ENCODE results near the gene MAPK8IP3.

MAPK8IP3 gene

DNA sequence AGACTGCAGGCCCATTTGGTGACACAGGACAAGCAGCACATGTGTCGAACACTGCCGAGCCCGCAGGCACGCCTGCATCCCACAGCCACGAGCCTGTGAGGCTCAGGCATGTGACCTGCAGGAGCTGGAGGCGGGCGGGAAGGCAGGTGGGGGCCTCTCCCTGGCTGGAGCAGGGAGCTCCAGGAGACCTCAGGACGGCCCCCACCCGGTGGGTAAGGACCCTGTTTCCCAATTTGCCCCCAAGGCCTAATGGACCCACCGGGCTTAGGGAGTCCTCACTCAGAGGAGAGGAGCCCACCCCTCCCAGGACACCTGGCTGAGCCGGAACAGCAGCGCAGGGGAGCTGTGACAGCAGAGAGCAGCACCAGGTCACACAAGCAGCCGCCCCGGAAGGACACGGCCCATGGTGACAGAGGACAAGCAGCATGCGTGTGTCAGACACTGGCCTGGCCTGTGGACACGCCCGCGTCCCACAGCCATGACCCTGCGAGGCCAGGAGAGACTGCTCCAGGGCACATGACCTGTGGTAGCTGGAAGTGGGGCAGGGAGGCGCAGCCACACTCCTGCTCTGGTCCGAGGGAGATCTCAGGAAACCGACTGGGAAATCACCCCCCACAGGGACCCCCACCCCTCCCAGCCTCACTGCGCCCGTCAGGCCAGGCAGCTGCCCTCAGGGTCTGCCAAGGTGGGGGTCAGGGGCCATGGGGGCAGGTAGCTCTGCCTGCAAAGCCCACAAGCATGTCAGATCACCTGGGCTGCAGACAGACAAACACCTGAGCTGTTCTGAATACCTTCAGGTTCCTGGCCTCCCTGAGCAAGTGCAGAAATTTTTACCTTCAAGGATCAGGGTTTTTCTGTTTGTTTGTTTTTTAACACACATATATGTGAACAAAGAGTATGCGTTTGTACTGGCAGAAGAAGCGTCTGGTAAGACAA is 74.0 kb downstream of the MAPK8IP3 start:
- no peak overlapping the region for H3K27ac ChIP-seq (ENCODE audit: low read depth, low read length)
- H3F3A ChIP-seq (ENCODE audit: insufficient read depth) = no peaks in the 10 kb centered on the region
- H3K9me3 ChIP-seq (ENCODE audit: insufficient read depth, low read length) = no peaks in the 10 kb centered on the region
- H3K36me3 ChIP-seq (ENCODE audit: low read length) = no peaks in the 10 kb centered on the region
- no peak overlapping the region for H3K4me3 ChIP-seq (ENCODE audit: insufficient read depth, low read length, poor library complexity, severe bottlenecking)
- peaks cover 17% of the 10 kb centered on the region for H3K79me2 ChIP-seq (ENCODE audit: insufficient read depth, low read length)
- no peak for TF ChIP-seq EZH2phosphoT487 (conservative IDR thresholded peaks at IDR 0.05; ENCODE audit: low read length)
- TF ChIP-seq, protein P1, sequence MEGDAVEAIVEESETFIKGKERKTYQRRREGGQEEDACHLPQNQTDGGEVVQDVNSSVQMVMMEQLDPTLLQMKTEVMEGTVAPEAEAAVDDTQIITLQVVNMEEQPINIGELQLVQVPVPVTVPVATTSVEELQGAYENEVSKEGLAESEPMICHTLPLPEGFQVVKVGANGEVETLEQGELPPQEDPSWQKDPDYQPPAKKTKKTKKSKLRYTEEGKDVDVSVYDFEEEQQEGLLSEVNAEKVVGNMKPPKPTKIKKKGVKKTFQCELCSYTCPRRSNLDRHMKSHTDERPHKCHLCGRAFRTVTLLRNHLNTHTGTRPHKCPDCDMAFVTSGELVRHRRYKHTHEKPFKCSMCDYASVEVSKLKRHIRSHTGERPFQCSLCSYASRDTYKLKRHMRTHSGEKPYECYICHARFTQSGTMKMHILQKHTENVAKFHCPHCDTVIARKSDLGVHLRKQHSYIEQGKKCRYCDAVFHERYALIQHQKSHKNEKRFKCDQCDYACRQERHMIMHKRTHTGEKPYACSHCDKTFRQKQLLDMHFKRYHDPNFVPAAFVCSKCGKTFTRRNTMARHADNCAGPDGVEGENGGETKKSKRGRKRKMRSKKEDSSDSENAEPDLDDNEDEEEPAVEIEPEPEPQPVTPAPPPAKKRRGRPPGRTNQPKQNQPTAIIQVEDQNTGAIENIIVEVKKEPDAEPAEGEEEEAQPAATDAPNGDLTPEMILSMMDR (IDR thresholded peaks at IDR 0.05; ENCODE audit: insufficient read depth, low read length, poor library complexity, severe bottlenecking) = no peak
- H4K20me1 ChIP-seq (ENCODE audit: low read depth, low read length) = no peaks in the 10 kb centered on the region
- no peak overlapping the region for H2AFZ ChIP-seq (ENCODE audit: low read depth, low read length, severe bottlenecking)
- no peaks in the 10 kb centered on the region for H3K9me2 ChIP-seq (replicated peaks; ENCODE audit: insufficient read depth, low read length)
- H3K27me3 ChIP-seq (ENCODE audit: low read length) = no peaks in the 10 kb centered on the region
- H3K4me2 ChIP-seq (ENCODE audit: low read depth, low read length, poor library complexity, severe bottlenecking) = no peak overlapping the region
- H3K9ac ChIP-seq (ENCODE audit: low read length) = no peak overlapping the region

- H3F3A ChIP-seq (ENCODE audit: insufficient read depth) = no peaks in the 10 kb centered on the region
- no peak overlapping the region for H2AFZ ChIP-seq (ENCODE audit: low read depth, low read length, severe bottlenecking)
- TF ChIP-seq, protein P1 (IDR thresholded peaks at IDR 0.05; ENCODE audit: insufficient read depth, low read length, poor library complexity, severe bottlenecking) = no peak
- no peak for TF ChIP-seq EZH2phosphoT487 (conservative IDR thresholded peaks at IDR 0.05; ENCODE audit: low read length)
- no peaks in the 10 kb centered on the region for H3K9me3 ChIP-seq (ENCODE audit: insufficient read depth, low read length)
- H3K79me2 ChIP-seq (ENCODE audit: insufficient read depth, low read length) = peaks cover 24% of the 10 kb centered on the region
- H3K4me2 ChIP-seq (ENCODE audit: low read depth, low read length, poor library complexity, severe bottlenecking) = no peak overlapping the region
- no peaks in the 10 kb centered on the region for H4K20me1 ChIP-seq (ENCODE audit: low read depth, low read length)
- no peaks in the 10 kb centered on the region for H3K36me3 ChIP-seq (ENCODE audit: low read length)
- no peaks in the 10 kb centered on the region for H3K9me2 ChIP-seq (replicated peaks; ENCODE audit: insufficient read depth, low read length)
- no peak overlapping the region for H3K27ac ChIP-seq (ENCODE audit: low read depth, low read length)
- H3K9ac ChIP-seq (ENCODE audit: low read length) = no peak overlapping the region
- no peak overlapping the region for H3K4me3 ChIP-seq (ENCODE audit: insufficient read depth, low read length, poor library complexity, severe bottlenecking)
- no peaks in the 10 kb centered on the region for H3K27me3 ChIP-seq (ENCODE audit: low read length)
Observed at GRCh38 chr16:1780677-1781072, 74.7 kb downstream of the MAPK8IP3 start.

DNA sequence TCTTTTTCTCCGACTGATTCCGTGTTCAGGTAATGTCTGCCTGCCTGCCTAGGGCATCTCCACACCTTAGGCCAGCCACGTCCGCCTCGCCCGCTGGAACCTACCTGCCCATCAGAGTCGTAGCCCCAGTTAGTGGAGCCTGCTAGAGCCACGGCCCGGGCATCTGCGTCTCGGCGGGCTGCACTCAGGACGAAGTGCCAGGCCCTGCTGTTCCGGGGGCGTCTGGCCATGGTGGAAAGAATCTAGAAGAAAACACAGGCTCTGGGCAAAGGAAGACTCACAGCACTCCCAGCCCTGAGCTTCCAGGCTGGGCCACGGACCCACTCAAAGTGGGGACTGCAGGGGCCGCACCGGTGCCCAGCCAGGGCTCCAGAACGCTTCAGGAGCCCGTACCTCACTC is 75.3 kb downstream of the MAPK8IP3 start:
- H3K27ac ChIP-seq (ENCODE audit: low read depth, low read length) = no peak overlapping the region
- no peaks in the 10 kb centered on the region for H3K27me3 ChIP-seq (ENCODE audit: low read length)
- no peaks in the 10 kb centered on the region for H3F3A ChIP-seq (ENCODE audit: insufficient read depth)
- H4K20me1 ChIP-seq (ENCODE audit: low read depth, low read length) = no peaks in the 10 kb centered on the region
- peak overlapping the region; percentile 70 for H3K9ac ChIP-seq (ENCODE audit: low read length)
- no peaks in the 10 kb centered on the region for H3K36me3 ChIP-seq (ENCODE audit: low read length)
- peaks cover 26% of the 10 kb centered on the region for H3K79me2 ChIP-seq (ENCODE audit: insufficient read depth, low read length)
- H3K9me3 ChIP-seq (ENCODE audit: insufficient read depth, low read length) = no peaks in the 10 kb centered on the region
- H3K4me3 ChIP-seq (ENCODE audit: insufficient read depth, low read length, poor library complexity, severe bottlenecking) = peak overlapping the region; percentile 65
- peak overlapping the region; percentile 63 for H3K4me2 ChIP-seq (ENCODE audit: low read depth, low read length, poor library complexity, severe bottlenecking)
- H2AFZ ChIP-seq (ENCODE audit: low read depth, low read length, severe bottlenecking) = no peak overlapping the region
- TF ChIP-seq, protein P1 (IDR thresholded peaks at IDR 0.05; ENCODE audit: insufficient read depth, low read length, poor library complexity, severe bottlenecking) = no peak
- no peak for TF ChIP-seq EZH2phosphoT487 (conservative IDR thresholded peaks at IDR 0.05; ENCODE audit: low read length)
- no peaks in the 10 kb centered on the region for H3K9me2 ChIP-seq (replicated peaks; ENCODE audit: insufficient read depth, low read length)

All from SU-DHL-6 (cell line).